ENCODE results near the gene BCL2L11.

DNA sequence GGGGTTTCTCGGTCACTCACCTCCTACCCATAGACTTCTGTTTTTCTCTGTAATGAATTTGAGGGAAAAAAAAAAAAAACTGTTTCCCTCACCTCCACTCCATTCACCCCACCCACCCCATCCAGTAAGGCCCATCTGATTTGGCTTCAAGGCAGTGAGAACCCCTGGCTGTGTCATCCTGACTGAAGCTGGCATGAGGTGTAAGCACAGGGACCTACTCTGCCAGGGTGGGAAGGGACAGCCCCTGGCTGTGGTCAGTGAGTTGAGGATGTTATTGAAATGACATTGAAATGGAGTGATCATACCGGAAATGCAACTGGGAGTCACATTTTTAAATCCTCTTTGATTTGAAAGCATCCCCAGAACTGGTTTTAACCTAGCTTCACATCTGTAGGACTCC lies 19.1 kb upstream of the BCL2L11 start:
- TF ChIP-seq POLR2AphosphoS5 (IDR thresholded peaks at IDR 0.05; ENCODE audit: insufficient read depth in 1 of 2, low read depth in 1 of 2) (no peak), POLR2A (IDR thresholded peaks at IDR 0.05) (no peak)
- TF ChIP-seq, protein P1, sequence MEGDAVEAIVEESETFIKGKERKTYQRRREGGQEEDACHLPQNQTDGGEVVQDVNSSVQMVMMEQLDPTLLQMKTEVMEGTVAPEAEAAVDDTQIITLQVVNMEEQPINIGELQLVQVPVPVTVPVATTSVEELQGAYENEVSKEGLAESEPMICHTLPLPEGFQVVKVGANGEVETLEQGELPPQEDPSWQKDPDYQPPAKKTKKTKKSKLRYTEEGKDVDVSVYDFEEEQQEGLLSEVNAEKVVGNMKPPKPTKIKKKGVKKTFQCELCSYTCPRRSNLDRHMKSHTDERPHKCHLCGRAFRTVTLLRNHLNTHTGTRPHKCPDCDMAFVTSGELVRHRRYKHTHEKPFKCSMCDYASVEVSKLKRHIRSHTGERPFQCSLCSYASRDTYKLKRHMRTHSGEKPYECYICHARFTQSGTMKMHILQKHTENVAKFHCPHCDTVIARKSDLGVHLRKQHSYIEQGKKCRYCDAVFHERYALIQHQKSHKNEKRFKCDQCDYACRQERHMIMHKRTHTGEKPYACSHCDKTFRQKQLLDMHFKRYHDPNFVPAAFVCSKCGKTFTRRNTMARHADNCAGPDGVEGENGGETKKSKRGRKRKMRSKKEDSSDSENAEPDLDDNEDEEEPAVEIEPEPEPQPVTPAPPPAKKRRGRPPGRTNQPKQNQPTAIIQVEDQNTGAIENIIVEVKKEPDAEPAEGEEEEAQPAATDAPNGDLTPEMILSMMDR (IDR thresholded peaks at IDR 0.05) = no peak

Measured in vagina (tissue), 2 donors.